Measurements from ENCODE around the gene BUD23.
"Not testable (repeated sequence)": the region's sequence is repeated elsewhere in the genome, so short reads cannot be mapped to it uniquely, and the experiment has no call there.

The BUD23 gene

GRCh38 chr7:73722182-73722581, 38.8 kb downstream of the BUD23 start:
- DNase-seq = not testable (repeated sequence)

- no peak for DNase-seq
Observed at GRCh38 chr7:73722785-73723184, 39.4 kb downstream of the BUD23 start.

GRCh38 chr7:73723813-73724212, 40.4 kb downstream of the BUD23 start:
- no peak for DNase-seq

DNA sequence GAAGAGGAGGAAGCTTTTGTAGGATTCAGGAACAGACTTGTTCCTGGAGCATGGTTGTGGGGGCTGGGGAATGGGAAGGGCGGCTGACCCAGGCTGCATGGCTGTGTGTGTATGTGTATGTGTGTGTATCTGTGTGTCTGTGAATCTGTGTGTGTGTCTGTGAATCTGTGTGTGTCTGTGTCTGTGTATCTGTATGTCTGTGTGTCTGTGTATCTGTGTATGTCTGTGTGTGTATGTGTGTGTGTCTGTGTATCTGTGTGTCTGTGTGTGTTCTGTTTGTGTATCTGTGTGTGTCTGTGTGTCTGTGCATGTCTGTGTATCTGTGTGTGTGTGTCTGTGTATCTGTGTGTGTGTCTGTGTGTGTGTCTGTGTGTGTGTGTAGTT, 42.7 kb downstream of the BUD23 start:
- DNase-seq = no peak

DNA sequence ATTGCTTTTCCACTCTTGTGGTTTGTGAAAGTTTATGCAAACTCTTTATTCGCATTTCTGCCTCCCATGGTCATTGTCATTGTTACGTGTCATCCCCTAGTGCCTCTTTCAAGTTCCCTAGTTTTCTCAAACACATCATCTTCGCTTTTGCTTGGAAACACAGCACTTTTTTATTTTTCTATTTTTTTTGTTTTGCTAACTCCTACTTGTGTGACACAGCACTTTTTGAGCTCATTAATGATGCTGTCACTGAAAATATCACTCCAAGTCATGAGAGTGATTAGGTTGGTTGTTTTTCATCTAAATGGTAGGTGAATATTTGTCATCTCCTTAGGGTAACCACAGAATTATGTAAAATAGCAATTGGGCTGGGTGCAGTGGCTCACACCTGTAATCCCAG, 44.6 kb downstream of the BUD23 start:
- DNase-seq = no peak

- DNase-seq = no peak
Observed at GRCh38 chr7:73728551-73728950, 45.2 kb downstream of the BUD23 start.

DNA sequence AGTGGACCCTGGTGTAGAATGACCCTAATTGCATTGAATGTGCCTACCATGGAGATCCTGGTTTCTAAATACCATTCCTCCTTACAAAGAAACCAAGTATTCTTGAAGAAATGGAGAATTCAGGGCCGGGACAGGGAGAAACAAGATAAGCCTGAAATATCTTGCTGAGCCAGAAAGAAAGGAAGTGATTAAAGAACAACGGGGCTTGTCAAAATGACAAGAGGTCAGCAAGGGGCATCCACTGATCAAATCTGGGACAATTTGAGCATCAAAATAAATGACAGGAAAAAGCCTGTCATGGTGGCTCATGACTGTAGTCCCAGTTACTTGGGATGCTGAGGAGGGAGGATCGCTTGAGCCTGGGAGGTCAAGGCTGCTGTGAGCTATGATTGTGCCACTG, 47.1 kb downstream of the BUD23 start:
- no peak for DNase-seq

DNA sequence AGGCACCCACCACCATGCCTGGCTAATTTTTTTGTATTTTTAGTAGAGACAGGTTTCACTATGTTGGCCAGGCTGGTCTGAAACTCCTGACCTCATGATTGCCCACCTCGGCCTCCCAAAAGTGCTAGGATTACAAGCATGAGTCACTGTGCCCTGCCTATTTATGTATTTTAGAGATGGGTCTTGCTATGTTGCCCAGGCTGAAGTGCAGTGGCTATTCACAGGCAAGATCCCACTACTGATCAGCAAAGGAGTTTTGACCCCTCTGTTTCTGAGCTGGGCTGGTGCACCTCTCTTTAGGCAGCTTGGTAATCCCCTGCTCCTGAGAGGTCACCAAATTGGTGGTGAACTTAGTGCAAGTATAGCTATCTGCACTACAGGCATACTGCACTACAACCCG, 49.0 kb downstream of the BUD23 start:
- DNase-seq = no peak

DNA sequence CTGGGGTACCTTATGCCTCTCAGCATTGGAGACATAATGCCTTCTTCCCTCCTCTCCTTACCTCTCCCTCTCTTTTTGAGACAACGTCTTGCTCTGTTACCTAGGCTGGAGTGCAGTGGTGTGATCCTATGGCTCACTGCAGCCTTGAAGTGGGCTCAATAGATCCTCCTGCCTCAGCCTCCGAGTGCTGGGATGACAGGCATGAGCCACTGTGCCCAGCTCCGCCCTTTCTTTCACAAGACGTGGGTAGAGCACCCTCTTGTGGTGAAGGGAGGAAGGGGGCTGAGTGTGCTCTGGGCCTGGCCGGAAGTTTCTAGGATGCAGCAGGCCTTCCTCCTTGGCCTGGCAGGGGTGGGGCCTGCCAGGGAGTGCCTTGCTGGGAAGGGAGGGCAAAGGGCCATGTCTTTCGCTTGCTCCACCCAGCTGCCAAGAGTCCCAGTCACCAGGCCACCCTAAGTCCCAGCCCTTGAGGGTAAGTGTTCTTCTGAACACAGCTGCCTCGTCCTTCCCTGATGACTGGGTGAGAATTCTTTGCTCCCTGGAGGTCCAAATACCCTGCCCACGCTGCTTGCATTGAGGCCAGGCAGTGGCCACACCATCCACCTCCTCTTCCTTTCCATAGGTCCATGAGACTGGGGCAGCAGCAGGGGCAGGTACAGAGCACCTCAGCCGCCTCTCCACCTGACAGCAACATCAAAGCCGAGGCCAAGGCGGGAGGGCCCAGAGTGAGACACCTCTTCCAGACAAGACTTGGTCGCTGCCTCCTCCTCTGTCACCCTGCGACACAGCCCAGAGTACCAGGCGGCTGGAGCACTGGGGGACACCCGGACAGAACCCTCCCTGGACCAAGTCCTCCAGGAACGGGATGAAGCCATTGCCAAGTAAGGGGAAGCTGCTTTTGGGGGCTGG, 51.5 kb downstream of the BUD23 start:
- DNase-seq = peak; percentile 63

DNA sequence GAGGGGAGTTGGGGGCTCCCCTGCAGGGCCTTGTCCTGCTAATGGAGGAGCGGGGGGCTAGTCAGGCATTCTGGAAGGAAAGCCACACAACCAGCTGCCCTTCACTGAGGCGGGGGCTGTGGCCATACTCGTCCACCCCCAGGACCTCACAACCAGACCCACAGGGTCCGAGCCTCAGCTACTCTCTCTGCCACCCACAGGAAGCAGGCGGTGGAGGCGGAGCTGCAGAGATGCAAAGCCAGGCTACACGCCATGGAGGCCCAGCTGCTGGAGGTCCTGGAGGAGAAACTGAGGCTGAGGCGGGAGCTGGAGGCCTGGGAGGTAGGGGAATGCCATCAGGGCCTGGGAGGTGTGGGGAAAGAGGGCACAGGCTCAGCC, 52.1 kb downstream of the BUD23 start:
- peak; percentile 2 for DNase-seq

DNA sequence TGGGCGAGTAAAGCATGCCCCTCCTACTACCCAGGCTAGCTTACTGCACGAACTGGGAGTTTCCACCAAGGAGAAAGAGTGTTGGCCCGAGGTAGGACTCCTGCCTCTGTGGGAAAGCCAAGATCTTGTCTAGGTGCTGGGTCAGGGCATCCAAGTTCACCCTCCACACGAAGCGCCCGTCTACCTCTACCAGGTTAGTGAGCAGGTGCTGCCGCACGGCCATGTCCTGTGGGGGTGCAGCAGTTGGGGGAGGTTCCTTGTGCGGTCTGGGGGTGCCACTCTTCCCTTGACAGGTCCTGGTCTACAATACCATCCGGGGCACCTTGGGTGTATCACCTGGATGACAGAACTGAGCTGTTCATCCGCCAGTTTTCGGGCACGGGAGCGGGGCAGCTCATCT, 53.5 kb downstream of the BUD23 start:
- DNase-seq = peak; percentile 9

DNA sequence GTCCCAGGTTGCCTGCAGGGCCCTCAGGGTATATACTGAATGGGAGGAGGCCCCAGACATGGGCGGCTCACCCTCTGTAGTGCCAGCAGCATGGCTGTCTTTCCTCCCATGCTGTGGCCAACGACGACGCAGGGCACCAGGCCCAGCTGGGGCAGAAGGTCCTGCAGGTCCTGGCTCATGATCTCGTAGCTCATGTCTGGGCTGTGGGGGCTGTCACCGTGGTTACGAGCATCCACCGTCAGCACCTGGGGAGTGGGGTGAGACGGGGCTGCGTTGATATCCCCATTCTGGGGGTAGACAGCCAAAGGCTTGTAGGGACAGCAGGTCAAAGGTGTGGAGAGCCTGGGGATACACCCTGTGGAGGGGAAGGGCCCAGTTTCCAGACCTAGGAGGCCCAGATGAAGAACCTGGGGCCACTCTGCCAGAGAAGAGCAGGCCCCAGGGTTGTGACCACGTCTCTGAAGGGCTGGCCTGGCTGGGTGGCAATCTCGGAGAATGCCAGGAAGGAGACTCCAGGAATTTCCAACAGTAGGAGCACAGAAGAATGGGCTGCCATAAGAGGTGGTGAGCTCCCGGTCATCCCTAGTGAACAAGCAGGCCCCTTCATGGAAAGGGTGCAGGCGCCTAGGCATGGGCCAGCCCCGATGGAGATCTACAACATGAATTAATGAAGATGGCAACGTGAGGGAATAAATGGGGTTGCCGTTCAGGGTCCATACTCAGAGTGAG, 54.3 kb downstream of the BUD23 start:
- no peak for DNase-seq

GRCh38 chr7:73738220-73738611, 54.8 kb downstream of the BUD23 start:
- peak; percentile 53 for DNase-seq

- peak; percentile 89 for DNase-seq
Observed at GRCh38 chr7:73738612-73739386, 55.4 kb downstream of the BUD23 start, which contains the start of gene ABHD11. Gene ABHD11, minus strand, starts transcription at chr7:73738802. Its CDS starts 32 bp downstream, at chr7:73738770.

DNA sequence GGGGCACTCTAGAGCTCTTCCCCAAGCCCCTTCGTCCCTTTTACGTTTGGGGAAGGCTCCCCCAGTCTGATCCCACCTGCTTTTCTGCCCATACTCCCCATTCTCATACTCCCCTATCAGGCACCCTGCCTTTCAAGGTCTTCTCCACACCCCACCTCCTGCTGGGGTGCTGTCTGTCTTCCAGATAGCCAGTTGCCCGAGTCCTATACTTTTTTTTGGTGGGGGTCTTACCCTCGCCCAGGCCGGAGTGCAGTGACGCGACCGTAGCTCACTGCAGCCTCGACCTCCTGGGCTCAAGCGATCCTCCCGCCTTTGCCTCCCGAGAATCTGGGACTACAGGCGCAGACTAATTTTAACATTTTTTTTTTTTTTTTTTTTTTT, 56.0 kb downstream of the BUD23 start:
- peak; percentile 34 for DNase-seq

GRCh38 chr7:73740212-73740611, 56.8 kb downstream of the BUD23 start:
- no peak for DNase-seq

DNA sequence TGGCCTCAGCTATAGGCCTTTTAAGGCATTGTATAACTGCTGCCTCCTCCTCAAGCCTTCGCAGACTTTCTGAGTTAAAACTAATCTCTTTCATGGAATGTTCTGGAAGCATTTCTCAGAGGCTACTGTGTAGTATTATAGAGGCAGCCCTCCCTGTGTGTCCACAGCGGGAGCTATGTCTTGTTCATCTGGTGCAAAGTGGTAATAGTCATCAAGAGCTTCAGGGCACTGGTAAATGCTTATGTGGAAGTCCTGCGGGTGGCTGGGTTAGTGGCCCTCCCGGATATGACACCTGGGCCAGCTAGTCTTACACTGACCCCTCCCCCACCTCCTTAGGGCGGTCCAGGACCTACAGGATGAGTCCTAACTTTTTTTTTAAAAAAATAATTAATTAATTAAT, 57.4 kb downstream of the BUD23 start:
- no peak for DNase-seq

DNA sequence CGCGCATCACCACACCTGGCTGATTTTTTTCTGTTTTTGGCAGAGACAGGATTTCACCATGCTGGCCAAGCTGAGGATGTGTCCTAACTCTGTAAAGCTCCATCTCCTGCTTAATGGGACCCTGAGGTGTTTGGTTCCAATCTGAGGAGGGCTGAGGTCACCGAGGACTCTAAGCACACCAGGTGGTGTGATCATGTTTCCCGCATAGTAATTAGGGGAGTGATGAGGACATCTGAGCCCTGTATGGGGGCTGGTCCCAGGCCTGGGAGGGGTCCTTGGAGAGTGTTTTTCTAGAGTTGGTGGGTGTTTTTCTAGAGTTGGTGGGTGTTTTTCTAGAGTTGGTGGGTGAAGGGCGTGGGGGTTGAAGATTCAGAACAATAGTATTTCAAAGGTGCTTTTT, 58.2 kb downstream of the BUD23 start:
- no peak for DNase-seq

- no peak for DNase-seq
Observed at GRCh38 chr7:73742338-73742752, 58.9 kb downstream of the BUD23 start.

DNA sequence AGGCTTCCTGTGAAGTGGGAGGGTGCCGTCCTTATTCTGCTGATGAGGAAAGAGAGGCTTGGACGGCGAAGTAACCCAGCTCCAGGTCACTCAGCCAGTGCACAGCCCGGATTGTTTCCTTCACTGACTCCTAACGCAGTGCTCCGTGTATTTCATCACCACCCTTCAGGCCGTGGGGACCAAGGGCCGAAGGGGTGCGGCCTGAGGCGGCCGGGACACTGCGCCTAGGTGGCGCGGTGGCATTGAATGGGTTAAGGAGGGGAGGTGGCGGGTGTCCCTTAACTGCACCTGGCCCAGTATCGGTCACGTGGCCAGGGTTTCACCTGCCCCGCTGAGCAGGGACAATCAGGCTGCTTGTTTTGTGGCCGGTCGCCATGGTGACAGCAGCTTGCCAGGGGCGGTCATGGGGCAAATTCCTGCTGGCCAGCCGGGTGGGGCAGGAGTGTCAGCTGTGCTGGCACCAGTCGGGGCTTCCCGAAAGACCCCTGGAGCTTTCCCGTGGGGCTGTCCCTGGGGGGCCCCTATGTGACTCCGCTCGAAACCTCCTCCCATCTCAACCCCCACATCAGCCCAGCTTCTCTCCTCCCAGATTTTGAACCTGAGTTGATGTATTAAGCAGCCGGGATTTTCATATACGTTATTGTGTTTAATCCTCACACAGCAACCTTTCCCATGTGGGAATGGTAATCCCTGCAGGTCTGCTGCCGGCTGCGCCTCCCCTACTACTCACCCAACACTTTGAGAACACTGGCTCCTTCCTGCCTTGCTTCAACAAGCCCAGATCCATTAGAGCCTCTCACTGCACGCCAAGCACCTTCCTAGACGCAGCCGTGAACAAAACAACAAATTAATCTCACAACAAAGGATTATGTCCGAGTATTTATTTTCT, 59.6 kb downstream of the BUD23 start:
- no peak for DNase-seq

DNA sequence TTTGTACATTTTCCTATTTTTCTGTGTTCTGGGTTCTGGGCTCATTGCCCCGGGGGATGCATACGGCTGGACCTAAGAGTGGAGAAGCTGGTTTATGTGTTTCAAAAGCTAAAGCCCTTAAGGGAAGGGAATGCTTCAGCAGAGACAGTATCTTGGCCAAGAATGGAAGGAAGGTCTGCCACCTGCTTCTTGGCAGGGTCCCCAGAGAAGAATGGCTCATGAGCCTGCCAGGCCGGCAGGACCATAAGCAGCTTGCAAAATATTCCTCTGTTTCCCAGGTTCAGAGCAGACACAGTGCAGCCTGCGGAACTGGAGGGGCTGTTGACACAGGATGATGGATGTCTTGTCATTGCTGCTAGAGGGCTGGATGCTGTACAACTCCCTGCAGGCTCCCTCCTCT, 63.0 kb downstream of the BUD23 start:
- DNase-seq = no peak

Measured in 8988T (cell line).